T-cell (primary cell): ENCODE measurements around the gene SDHAF1. TPM values are rescaled to one million over a fixed set of nuclear protein-coding genes. Genes with fewer than 3 reads are reported as not detected.
"Not testable (repeated sequence)": the region's sequence is repeated elsewhere in the genome, so short reads cannot be mapped to it uniquely, and the experiment has no call there.

Source experiments
- ATAC-seq, 4 experiments: fragments of 200-7000 bp in 3 of 4; fragments of 150-1000 bp in 1 of 4; cut with Tn5 transposase; replicated peaks in 1 of 4; 1 replicate in 3 of 4; 2 replicates in 1 of 4; pipeline ENCODE4 v1.10.0; 2021; ENCODE audit warnings: moderate library complexity in 3 of 4, mild to moderate bottlenecking in 2 of 4, moderate number of reproducible peaks in 1 of 4
- CTCF ChIA-PET, 2 donors: fragments of 300-600 bp; sonication (Branson Sonifier 250); formaldehyde crosslinking; loops; one replicate each; lab custom pipeline; 2022; ENCODE audit warnings: antibody characterized with exemption in 2 of 2; lab: Charles Lee
- POLR2A ChIA-PET, 2 donors: fragments of 300-600 bp; sonication (Branson Sonifier 250); formaldehyde crosslinking; loops; one replicate each; lab custom pipeline; 2022; ENCODE audit warnings: antibody characterized with exemption in 2 of 2; lab: Charles Lee
- DNase-seq, 35 experiments: peaks; one replicate each; pipeline versions ENCODE4 v3.0.0 to v3.0.0-alpha.2; 2013 to 2023
- H3K27ac ChIP-seq: one replicate; pipeline ENCODE4 v1.5.1; 2013; ENCODE audit warnings: low read length
- H3K27me3 ChIP-seq, 2 experiments: replicated peaks in 1 of 2; 1 replicate in 1 of 2; 2 replicates in 1 of 2; pipeline versions ENCODE4 v1.6.1 to v1.7.0; 2013; ENCODE audit warnings: low read length in 1 of 2, mixed read lengths in 1 of 2; ENCODE audit not compliant: control insufficient read depth in 2 of 2, insufficient read depth in 2 of 2; ENCODE audit errors: extremely low read depth in 1 of 2
- H3K36me3 ChIP-seq, 2 donors: 1 replicate in 1 of 2; 2 replicates in 1 of 2; pipeline versions ENCODE4 v1.6.1 to v1.7.0; 2013; ENCODE audit warnings: low read length in 1 of 2; ENCODE audit not compliant: control insufficient read depth in 2 of 2, insufficient read depth in 1 of 2; ENCODE audit errors: extremely low read depth in 1 of 2
- H3K4me1 ChIP-seq, 2 experiments: 1 replicate in 1 of 2; 2 replicates in 1 of 2; pipeline versions ENCODE4 v1.6.1 to v1.7.0; 2013; ENCODE audit warnings: low read length in 2 of 2, mixed read lengths in 1 of 2; ENCODE audit not compliant: insufficient read depth in 2 of 2, control insufficient read depth in 1 of 2; ENCODE audit errors: extremely low read depth in 1 of 2
- H3K4me3 ChIP-seq, 2 donors: 1 replicate in 1 of 2; 2 replicates in 1 of 2; pipeline versions ENCODE4 v1.5.1 to v1.7.0; 2013; ENCODE audit warnings: mild to moderate bottlenecking in 2 of 2, low read length in 1 of 2, moderate library complexity in 1 of 2; ENCODE audit not compliant: control insufficient read depth in 1 of 2; ENCODE audit errors: extremely low read depth in 1 of 2
- H3K9me3 ChIP-seq: 2 replicates; pipeline ENCODE4 v1.7.0; 2013
- H3K27ac Mint-ChIP-seq, 2 donors: one replicate each; pipeline ENCODE4 v1.8.0; 2020 to 2021; ENCODE audit warnings: mild to moderate bottlenecking in 2 of 2, mixed read lengths in 2 of 2
- H3K27me3 Mint-ChIP-seq, 2 donors: one replicate each; pipeline ENCODE4 v1.8.0; 2021 to 2022; ENCODE audit warnings: mixed read lengths in 2 of 2
- H3K36me3 Mint-ChIP-seq: one replicate; pipeline ENCODE4 v1.8.0; 2021; ENCODE audit warnings: mixed read lengths
- H3K4me1 Mint-ChIP-seq, 3 donors: one replicate each; pipeline ENCODE4 v1.8.0; 2020 to 2022; ENCODE audit warnings: mixed read lengths in 3 of 3, mild to moderate bottlenecking in 1 of 3
- H3K4me3 Mint-ChIP-seq, 3 donors: one replicate each; pipeline ENCODE4 v1.8.0; 2020 to 2022; ENCODE audit warnings: mild to moderate bottlenecking in 3 of 3, mixed read lengths in 3 of 3, moderate library complexity in 3 of 3
- H3K9me3 Mint-ChIP-seq, 3 donors: one replicate each; pipeline ENCODE4 v1.8.0; 2020 to 2022; ENCODE audit warnings: mixed read lengths in 3 of 3
- WGBS: methylation state at CpG from one replicate; pipeline ENCODE4 v1.1.5; 2013; ENCODE audit warnings: missing lambda C conversion rate; ENCODE audit not compliant: insufficient coverage; 5-methylcytosine and 5-hydroxymethylcytosine counted together
- total RNA-seq, 35 experiments: library from RNA in 6 of 35; stranded (reverse) in 6 of 35; fragments of 120-200 nt in 1 of 35; gene quantifications; one replicate each; pipeline versions ENCODE4 v1.2.1 to v1.2.4 and lab custom pipeline; 2013 to 2026

Gene SDHAF1
- total RNA-seq (10 to 100 TPM; 10.2 to 30.5 (median 27.3) TPM), total RNA-seq (lab: John Stamatoyannopoulos, UW) (6.0 to 23.1 (median 14.7) reads per million in 29 experiments)
- total RNA-seq (2013): 23.0 TPM

- peaks cover 3 to 10% of the 10 kb centered on the region in 2 donors for H3K36me3 ChIP-seq
- H3K9me3 Mint-ChIP-seq: no peaks in the 10 kb centered on the region
- no peaks in the 10 kb centered on the region for H3K27me3 Mint-ChIP-seq
- CTCF ChIA-PET: interaction anchor here in 1 of 2 donors (0.6 to 1.4 kb wide), 3 partner anchors 19 to 175 kb away, joined by 3 to 5 read pairs (median 4); partner anchors contain the start of gene ALKBH6
- H3K4me1 Mint-ChIP-seq: peaks cover 34 to 40% (median 40%) of the 10 kb centered on the region in 3 donors
- peak within 1 kb of the TSS; percentile 65 for H3K27ac ChIP-seq
- H3K27me3 ChIP-seq: peaks cover 0 to under 1% of the 10 kb centered on the region in 2 experiments
- H3K4me3 Mint-ChIP-seq: peak within 1 kb of the TSS; percentile 91 to 95 (median 94)
- H3K4me1 ChIP-seq: peaks cover 4 to 38% of the 10 kb centered on the region in 2 experiments
- peak within 1 kb of the TSS; percentile 57 to 81 for H3K4me3 ChIP-seq
- peak; percentile 94 to 95 (median 94) for ATAC-seq
- POLR2A ChIA-PET: interaction anchor here in 1 of 2 donors (0.6 kb wide), 1 partner anchor 306 kb away, joined by 4 read pairs; no protein-coding TSS in a partner anchor
- WGBS: under 1% methylated on average over 94 of the region's 97 CpGs
- H3K9me3 ChIP-seq: no peaks in the 10 kb centered on the region
- H3K36me3 Mint-ChIP-seq: peaks cover 6% of the 10 kb centered on the region
- peak within 1 kb of the TSS; percentile 93 to 97 for H3K27ac Mint-ChIP-seq
- DNase-seq: peak; percentile 77 to 94 (median 86)
Observed at GRCh38 chr19:35995048-35995993, at the start of gene SDHAF1. TSS of gene SDHAF1 (plus strand) at chr19:35995188. CDS start at chr19:35995275, 87 bp downstream.

GRCh38 chr19:35946203-35946602 lies 48.8 kb upstream of the SDHAF1 start:
- Mint-ChIP-seq H3K36me3 (peaks cover 13% of the 10 kb centered on the region), H3K4me3 (no peak overlapping the region), H3K9me3 (no peaks in the 10 kb centered on the region), H3K27ac (peak overlapping the region; percentile 64 to 74), H3K27me3 (no peaks in the 10 kb centered on the region), H3K4me1 (peaks cover 38 to 61% (median 45%) of the 10 kb centered on the region in 3 donors)
- ATAC-seq (no peak), DNase-seq (no peak)
- CTCF ChIA-PET: interaction anchor here (0.5 to 0.8 kb wide), 3 partner anchors 31 to 207 kb away, joined by 4 to 7 read pairs (median 5); partner anchors contain the start of gene LIN37 (in 1 of the 2)
- Histone ChIP-seq H3K9me3 (no peaks in the 10 kb centered on the region), H3K4me3 (no peak overlapping the region), H3K27me3 (no peaks in the 10 kb centered on the region), H3K27ac (no peak overlapping the region), H3K36me3 (peaks cover 5 to 7% of the 10 kb centered on the region in 2 donors), H3K4me1 (peaks cover 0 to 34% of the 10 kb centered on the region in 2 experiments)
- 86% methylated on average over 1 of the region's 4 CpGs for WGBS
- POLR2A ChIA-PET: no interaction called here

GRCh38 chr19:35949131-35949530 lies 45.9 kb upstream of the SDHAF1 start:
- Mint-ChIP-seq H3K9me3 (no peaks in the 10 kb centered on the region), H3K27me3 (no peaks in the 10 kb centered on the region), H3K27ac (peak overlapping the region; percentile 82 to 96), H3K4me3 (no peak overlapping the region), H3K36me3 (peaks cover 2% of the 10 kb centered on the region), H3K4me1 (peaks cover 52 to 74% (median 63%) of the 10 kb centered on the region in 3 donors)
- DNase-seq (no peak), ATAC-seq (no peak)
- no peaks in the 10 kb centered on the region for H3K27me3 ChIP-seq
- POLR2A ChIA-PET: interaction anchor here in 1 of 2 donors (0.6 kb wide), 1 partner anchor 9 kb away, joined by 3 read pairs; no protein-coding TSS in a partner anchor
- H3K9me3 ChIP-seq: no peaks in the 10 kb centered on the region
- H3K4me1 ChIP-seq: peaks cover 6 to 60% of the 10 kb centered on the region in 2 experiments
- H3K4me3 ChIP-seq: no peak overlapping the region
- CTCF ChIA-PET: interaction anchor here in 1 of 2 donors (0.9 kb wide), 1 partner anchor 10 kb away, joined by 4 read pairs; no protein-coding TSS in a partner anchor
- no peak overlapping the region for H3K27ac ChIP-seq
- H3K36me3 ChIP-seq: peaks cover 0 to 4% of the 10 kb centered on the region in 2 donors
- WGBS: 86% methylated on average over 1 of the region's 2 CpGs

- Mint-ChIP-seq H3K27ac (peak overlapping the region; percentile 86), H3K4me1 (peaks cover 59 to 84% (median 72%) of the 10 kb centered on the region in 3 donors), H3K36me3 (no peaks in the 10 kb centered on the region), H3K9me3 (no peaks in the 10 kb centered on the region), H3K27me3 (no peaks in the 10 kb centered on the region), H3K4me3 (peak overlapping the region in 1 of 3 donors; percentile 80)
- Histone ChIP-seq H3K27ac (no peak overlapping the region), H3K4me1 (peaks cover 22 to 68% of the 10 kb centered on the region in 2 experiments), H3K36me3 (no peaks in the 10 kb centered on the region), H3K9me3 (no peaks in the 10 kb centered on the region), H3K27me3 (peaks cover 3 to 4% of the 10 kb centered on the region in 2 experiments), H3K4me3 (no peak overlapping the region)
- ChIA-PET CTCF (no interaction called here), POLR2A (no interaction called here)
- ATAC-seq (no peak), DNase-seq (no peak)
- no CpG with 5 or more reads among the region's 6 CpGs for WGBS
Observed at GRCh38 chr19:35955881-35956634, 38.9 kb upstream of the SDHAF1 start.

GRCh38 chr19:35957411-35957810 lies 37.6 kb upstream of the SDHAF1 start:
- H3K36me3 ChIP-seq, H3K27me3 ChIP-seq, H3K27ac ChIP-seq, ATAC-seq, H3K9me3 ChIP-seq, H3K4me3 ChIP-seq, H3K36me3 Mint-ChIP-seq, DNase-seq, H3K9me3 Mint-ChIP-seq, H3K27me3 Mint-ChIP-seq: not testable (repeated sequence)
- 95% methylated on average over 6 of the region's 8 CpGs for WGBS
- ChIA-PET POLR2A (interaction anchor here in 1 of 2 donors (0.7 kb wide), 1 partner anchor 1085 kb away, joined by 5 read pairs; no protein-coding TSS in a partner anchor), CTCF (interaction anchor here in 1 of 2 donors (0.6 kb wide), 1 partner anchor 57 kb away, joined by 4 read pairs; the partner anchor contains the start of gene ALKBH6)
- H3K4me3 Mint-ChIP-seq: peak overlapping the region in 2 of 3 donors; percentile 28 to 80
- H3K4me1 Mint-ChIP-seq: peaks cover 54 to 70% (median 61%) of the 10 kb centered on the region in 3 donors
- H3K4me1 ChIP-seq: peaks cover 22 to 58% of the 10 kb centered on the region in 2 experiments
- peak overlapping the region; percentile 86 for H3K27ac Mint-ChIP-seq
